Endodermal cell (in vitro differentiated cells): Measurements from ENCODE around the gene MGP. TPM values are rescaled to one million over a fixed set of nuclear protein-coding genes. Genes with fewer than 3 reads are reported as not detected.

Source experiments
- DNase-seq: peaks from one replicate; pipeline ENCODE4 v3.0.0-alpha.2; 2017
- H3K27ac ChIP-seq: 2 replicates; pipeline ENCODE4 v1.5.1; 2013; ENCODE audit warnings: mild to moderate bottlenecking, low read depth, low read length, moderate library complexity
- H3K27me3 ChIP-seq: 2 replicates; pipeline ENCODE4 v1.6.1; 2013; ENCODE audit warnings: mild to moderate bottlenecking, low read length, moderate library complexity; ENCODE audit not compliant: insufficient read depth, control insufficient read depth, poor library complexity, severe bottlenecking
- H3K36me3 ChIP-seq: 2 replicates; pipeline ENCODE4 v1.7.0; 2013; ENCODE audit warnings: mild to moderate bottlenecking, low read length, moderate library complexity; ENCODE audit not compliant: control insufficient read depth, insufficient read depth
- H3K4me1 ChIP-seq: one replicate; pipeline ENCODE4 v1.7.0; 2013; ENCODE audit warnings: low read length; ENCODE audit not compliant: control insufficient read depth, insufficient read depth
- H3K4me3 ChIP-seq: 2 replicates; pipeline ENCODE4 v1.5.1; 2013; ENCODE audit warnings: mild to moderate bottlenecking, low read length, moderate library complexity
- H3K9ac ChIP-seq: 2 replicates; pipeline ENCODE4 v1.6.1; 2013; ENCODE audit warnings: mild to moderate bottlenecking, low read length, moderate library complexity; ENCODE audit not compliant: poor library complexity, severe bottlenecking; ENCODE audit errors: extremely low read depth
- H3K9me3 ChIP-seq: 2 replicates; pipeline ENCODE4 v1.6.1; 2013; ENCODE audit warnings: mild to moderate bottlenecking, low read length, moderate library complexity; ENCODE audit not compliant: control insufficient read depth
- H3K27ac Mint-ChIP-seq: 2 replicates; pipeline ENCODE4 v1.8.0; 2020; ENCODE audit warnings: mixed read lengths
- H3K27me3 Mint-ChIP-seq: 2 replicates; pipeline ENCODE4 v1.8.0; 2021; ENCODE audit warnings: mild to moderate bottlenecking, mixed read lengths; ENCODE audit not compliant: insufficient read depth
- H3K36me3 Mint-ChIP-seq: 2 replicates; pipeline ENCODE4 v1.8.0; 2020; ENCODE audit warnings: low read depth, mixed read lengths
- H3K4me1 Mint-ChIP-seq: 2 replicates; pipeline ENCODE4 v1.8.0; 2020; ENCODE audit warnings: mixed read lengths
- H3K4me3 Mint-ChIP-seq: 2 replicates; pipeline ENCODE4 v1.8.0; 2020; ENCODE audit warnings: mild to moderate bottlenecking, moderate library complexity, mixed read lengths
- H3K9me3 Mint-ChIP-seq: 2 replicates; pipeline ENCODE4 v1.8.0; 2020; ENCODE audit warnings: mild to moderate bottlenecking, mixed read lengths
- WGBS, 2 experiments: methylation state at CpG; one replicate each; pipeline versions ENCODE4 v1.1.5 to v1.1.7; 2013; ENCODE audit warnings: missing lambda C conversion rate in 2 of 2, mixed read lengths in 1 of 2; ENCODE audit not compliant: insufficient coverage in 1 of 2, insufficient read length in 1 of 2; 5-methylcytosine and 5-hydroxymethylcytosine counted together
- total RNA-seq, 2 donors: library from RNA; stranded (reverse); fragmentation: NEBNext Ultra II Directional in 1 of 2; extraction: Animal tissue kit (Norgen Biotek cat#: 25700) in 1 of 2; gene quantifications; 2 replicates in 1 of 2; 3 replicates in 1 of 2; pipeline ENCODE4 v1.2.1, GENCODE V29; 2021
- TF ChIP-seq, protein P1 (sequence below): fragments of 200-600 bp; sonication (generic); conservative IDR thresholded peaks from 2 replicates; pipeline ENCODE4 v1.5.0; 2021; ENCODE audit warnings: antibody characterized with exemption, mild to moderate bottlenecking

The MGP gene
- total RNA-seq, 2 donors from 2014 or later: not detected

DNA sequence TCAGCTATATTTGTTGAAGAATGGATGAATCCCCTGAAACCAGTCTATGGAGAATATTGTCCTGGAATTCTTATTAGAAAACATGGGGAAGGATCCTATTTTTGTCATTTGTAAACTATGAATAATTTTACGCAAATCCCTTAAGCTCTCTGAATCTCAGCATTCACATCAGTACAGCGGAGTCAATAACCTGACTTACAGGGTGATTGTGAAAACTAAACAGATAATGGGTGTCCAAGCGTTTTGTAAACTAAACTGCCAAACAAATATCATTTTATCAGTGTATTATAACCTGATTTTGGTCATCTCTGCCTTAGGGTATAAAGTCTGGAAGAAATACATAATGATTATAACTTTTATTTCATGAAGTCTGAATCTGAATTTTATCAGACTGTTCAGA is 52.3 kb downstream of the MGP start:
- H3K4me1 ChIP-seq: no peaks in the 10 kb centered on the region
- Mint-ChIP-seq H3K27ac (no peak overlapping the region), H3K36me3 (no peaks in the 10 kb centered on the region), H3K4me1 (no peaks in the 10 kb centered on the region), H3K4me3 (no peak overlapping the region), H3K27me3 (peaks cover 2% of the 10 kb centered on the region), H3K9me3 (no peaks in the 10 kb centered on the region)
- DNase-seq: no peak
- H3K9ac ChIP-seq: no peak overlapping the region
- 92% methylated on average over 2 of the region's 3 CpGs; no CpG with 5 or more reads in 1 of the 2 experiments for WGBS, 2 experiments
- no peak overlapping the region for H3K4me3 ChIP-seq
- H3K27ac ChIP-seq: no peak overlapping the region
- H3K36me3 ChIP-seq: no peaks in the 10 kb centered on the region
- no peaks in the 10 kb centered on the region for H3K27me3 ChIP-seq
- TF ChIP-seq, protein P1, sequence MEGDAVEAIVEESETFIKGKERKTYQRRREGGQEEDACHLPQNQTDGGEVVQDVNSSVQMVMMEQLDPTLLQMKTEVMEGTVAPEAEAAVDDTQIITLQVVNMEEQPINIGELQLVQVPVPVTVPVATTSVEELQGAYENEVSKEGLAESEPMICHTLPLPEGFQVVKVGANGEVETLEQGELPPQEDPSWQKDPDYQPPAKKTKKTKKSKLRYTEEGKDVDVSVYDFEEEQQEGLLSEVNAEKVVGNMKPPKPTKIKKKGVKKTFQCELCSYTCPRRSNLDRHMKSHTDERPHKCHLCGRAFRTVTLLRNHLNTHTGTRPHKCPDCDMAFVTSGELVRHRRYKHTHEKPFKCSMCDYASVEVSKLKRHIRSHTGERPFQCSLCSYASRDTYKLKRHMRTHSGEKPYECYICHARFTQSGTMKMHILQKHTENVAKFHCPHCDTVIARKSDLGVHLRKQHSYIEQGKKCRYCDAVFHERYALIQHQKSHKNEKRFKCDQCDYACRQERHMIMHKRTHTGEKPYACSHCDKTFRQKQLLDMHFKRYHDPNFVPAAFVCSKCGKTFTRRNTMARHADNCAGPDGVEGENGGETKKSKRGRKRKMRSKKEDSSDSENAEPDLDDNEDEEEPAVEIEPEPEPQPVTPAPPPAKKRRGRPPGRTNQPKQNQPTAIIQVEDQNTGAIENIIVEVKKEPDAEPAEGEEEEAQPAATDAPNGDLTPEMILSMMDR: no peak
- no peaks in the 10 kb centered on the region for H3K9me3 ChIP-seq

Other genes with a start within 250 kb of the MGP start
- 1 to 10 TPM; 1.4 to 2.4 TPM for gene GUCY2C, start 189.3 kb downstream of the MGP start, total RNA-seq
- gene WBP11, start 82.4 kb downstream of the MGP start, total RNA-seq: 100 to 1,000 TPM in 1 of 2 donors, 10 to 100 TPM in 1; 97.4 to 150 TPM
- 1 to 10 TPM; 2.5 to 3.3 TPM for gene C12orf60, start 82.2 kb downstream of the MGP start, total RNA-seq
- not detected for gene SMCO3, start 71.7 kb downstream of the MGP start, total RNA-seq
- gene ART4, start 42.3 kb downstream of the MGP start, total RNA-seq: not detected
- under 1 TPM; 0.15 to 0.22 TPM for gene ERP27, start 52.7 kb upstream of the MGP start, total RNA-seq
- gene ARHGDIB, start 75.7 kb upstream of the MGP start, total RNA-seq: under 1 TPM; 0.66 to 0.95 TPM
- not detected for gene PDE6H, start 87.2 kb upstream of the MGP start, total RNA-seq